GM18526 (cell line): ENCODE measurements around the gene FAM151A.

Experiments used
- POLR2A ChIP-seq: IDR thresholded peaks from 3 replicates; pipeline ENCODE4 v1.6.1; 2011; ENCODE audit not compliant: insufficient read length; ENCODE audit errors: extremely low read depth

Gene FAM151A

DNA sequence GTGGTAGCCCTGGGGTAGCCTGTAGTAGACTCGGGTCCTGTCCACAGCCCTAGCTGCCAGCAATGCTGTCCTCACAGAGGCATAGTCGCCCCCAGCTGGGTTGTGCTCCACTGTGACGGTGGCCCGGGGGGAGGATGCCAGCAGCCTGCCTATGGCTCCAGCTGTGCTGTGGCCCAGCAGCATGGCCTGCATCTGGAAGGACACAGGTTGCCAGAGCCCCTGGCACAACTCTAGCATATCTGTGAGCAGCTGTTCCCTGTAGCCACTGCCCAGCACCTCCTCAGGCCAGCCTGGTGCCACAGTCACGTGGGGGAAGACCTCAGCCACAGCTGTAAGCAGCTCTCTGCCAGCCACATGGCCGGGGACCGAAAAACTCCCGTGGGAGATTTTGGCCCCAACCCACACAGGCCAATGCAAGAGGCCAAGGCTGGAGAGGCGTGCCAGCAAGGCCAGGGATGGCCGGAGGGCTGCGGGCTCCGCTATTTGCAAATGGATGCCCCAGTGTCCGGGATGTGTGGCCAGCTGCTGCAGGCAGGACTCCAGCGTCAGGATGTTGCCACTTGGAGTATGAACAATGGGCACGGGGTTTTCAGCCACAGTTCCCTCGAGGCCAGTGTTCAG is 13.9 kb downstream of the FAM151A start:
- no peak for TF ChIP-seq POLR2A

DNA sequence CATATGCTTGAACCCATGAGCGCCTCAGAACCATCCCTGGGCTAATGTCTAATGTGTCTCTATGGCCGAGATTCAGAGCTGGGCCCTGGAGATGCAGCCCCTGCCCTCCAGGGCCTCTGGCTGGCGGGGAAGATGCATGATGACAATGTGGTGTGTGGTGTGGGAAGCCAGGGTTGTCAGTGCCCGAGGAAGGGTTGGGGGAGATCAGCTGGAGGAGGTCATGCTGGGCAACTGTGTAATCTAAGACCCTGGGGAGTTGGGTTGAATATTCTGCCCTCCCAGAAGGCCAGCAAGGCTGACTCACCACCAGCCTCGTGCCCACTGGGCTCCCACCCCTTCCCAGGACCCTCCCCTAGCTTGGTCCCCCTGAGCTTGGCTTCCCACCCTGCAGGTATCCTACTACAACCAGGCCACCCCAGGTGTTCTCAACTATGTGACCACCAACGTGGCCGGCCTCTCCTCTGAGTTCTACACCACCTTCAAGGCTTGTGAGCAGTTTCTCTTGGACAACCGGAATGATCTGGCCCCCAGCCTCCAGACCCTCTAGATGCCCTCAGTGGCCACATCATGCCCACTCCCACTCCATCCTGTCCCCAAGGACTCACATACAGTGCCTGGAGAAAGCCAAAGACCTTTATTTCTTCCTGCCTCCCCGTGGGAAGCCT is 14.6 kb downstream of the FAM151A start:
- TF ChIP-seq POLR2A = no peak

DNA sequence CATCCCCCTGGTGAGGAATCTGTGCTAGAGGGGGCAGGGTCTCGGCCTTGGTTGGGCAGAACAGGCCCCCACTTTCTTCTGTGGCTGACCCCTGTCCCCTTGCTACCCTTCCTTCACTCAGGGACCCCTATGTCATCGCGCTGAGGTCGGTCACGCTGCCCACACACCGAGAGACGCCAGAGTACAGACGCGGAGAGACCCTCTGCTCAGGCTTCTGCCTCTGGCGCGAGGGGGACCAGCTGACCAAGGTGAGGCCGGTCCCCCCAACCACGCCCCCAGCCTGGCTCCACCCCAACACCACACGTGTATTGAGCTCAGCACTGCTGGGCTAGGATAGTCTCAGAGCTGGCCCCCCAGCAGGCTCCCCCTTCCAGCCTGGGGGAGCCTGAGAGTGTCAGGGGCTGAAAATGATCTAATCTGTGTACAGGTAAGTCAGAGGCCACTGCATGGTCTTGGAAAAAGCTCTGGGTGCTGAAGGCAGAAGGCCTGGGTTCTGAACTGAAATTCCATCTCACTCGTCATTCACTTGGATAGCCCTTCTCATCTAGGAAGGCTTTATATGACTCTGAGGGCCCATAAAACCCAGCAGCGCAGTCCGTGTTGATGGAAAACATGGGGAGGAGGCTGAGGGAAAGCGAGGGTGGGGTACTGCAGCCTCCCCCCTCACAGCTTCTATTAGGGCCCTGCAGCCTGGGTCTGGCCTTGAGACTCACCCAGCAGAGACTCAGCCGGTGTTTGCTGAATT is 15.3 kb downstream of the FAM151A start:
- TF ChIP-seq POLR2A = no peak

DNA sequence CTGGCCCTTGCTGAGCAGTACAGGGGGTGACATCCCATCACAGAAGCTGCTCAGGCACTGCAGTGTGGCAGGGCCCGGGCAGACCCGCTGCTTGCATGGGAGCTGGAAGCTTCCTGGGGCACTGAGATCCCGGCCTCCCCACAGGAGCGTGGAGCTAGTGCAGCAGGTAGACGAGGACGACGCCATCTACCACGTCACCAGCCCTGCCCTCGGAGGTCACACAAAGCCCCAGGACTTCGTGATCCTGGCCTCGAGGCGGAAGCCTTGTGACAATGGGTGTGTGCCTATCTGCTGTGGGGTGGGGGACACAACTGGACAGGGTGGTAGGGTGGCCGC is 16.4 kb downstream of the FAM151A start:
- TF ChIP-seq POLR2A = no peak

DNA sequence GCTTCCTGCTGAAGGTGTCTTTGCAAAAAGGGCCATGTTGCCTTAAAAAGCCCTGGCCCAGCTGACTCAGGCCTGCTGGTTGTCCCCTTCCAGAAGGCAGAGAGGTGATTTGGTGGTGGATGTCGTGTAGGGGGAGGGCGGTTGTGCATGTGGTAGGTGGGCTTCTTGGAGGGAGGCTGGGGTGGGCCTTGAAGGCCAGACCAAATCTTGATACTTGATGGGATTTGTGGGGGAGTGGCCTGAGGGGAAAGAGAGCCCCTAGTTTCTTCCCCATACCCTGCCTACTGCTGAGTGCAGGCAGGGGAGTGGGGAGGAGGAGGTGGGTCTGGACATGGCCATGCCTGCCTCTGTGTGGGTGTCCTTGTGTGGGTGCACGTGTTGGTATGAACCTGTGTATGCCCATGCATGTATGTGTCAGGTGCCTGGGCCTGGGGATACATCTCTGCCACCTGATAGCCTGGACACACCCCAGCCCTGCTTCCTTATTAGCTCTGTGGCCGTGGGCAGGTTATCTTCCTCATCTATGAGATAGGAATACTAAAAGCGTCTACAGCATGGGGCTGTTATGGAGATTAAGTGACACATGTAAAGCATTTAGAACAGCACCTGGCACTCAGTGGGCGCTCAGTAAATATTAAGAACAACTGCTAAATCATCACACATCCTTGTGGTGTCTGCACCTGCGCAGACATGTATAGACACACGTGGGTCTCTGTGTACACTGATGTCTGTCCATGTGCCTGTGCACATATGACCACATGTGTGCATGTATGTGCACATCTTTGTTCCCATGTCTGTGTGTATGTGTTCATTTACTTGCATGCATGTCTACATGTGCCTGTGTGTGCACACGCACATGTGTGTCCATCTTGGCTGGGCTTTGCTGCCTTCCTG is 17.0 kb downstream of the FAM151A start:
- TF ChIP-seq POLR2A = no peak

DNA sequence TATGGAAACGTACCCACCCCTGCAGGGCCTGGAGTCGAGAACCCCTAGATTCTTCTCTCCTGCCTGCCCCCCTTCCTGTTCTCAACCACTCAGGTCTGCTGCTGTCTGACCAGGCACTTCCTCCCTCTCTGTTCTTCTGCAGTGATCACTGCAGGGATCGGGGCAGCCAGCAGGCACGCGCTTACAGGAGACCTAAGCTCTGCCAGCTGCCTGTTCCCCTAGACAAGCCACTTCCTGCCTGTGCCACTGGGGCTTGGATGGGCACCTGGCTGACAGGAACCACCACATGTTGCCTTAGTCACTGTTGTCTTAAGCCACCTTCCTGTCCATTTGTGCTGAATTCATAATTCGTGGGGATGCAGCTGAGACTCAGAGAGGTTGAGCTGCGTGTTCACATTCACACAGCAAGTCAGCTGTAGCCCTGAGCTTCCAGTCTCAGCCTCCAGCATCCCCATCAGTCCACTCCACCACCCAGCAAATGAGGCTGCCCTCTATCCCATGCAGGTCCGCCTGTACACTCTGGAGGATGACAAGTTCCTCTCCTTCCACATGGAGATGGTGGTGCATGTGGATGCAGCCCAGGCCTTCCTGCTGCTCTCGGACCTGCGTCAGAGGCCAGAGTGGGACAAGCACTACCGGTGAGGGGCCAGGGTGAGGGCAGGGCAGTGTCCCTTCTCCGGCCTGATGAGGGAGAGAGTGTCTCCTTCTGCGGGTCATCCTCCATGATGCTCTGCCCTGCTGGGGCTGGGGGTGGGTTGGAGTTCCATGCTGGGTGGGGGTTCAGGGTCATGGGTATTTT is 18.6 kb downstream of the FAM151A start:
- no peak for TF ChIP-seq POLR2A

DNA sequence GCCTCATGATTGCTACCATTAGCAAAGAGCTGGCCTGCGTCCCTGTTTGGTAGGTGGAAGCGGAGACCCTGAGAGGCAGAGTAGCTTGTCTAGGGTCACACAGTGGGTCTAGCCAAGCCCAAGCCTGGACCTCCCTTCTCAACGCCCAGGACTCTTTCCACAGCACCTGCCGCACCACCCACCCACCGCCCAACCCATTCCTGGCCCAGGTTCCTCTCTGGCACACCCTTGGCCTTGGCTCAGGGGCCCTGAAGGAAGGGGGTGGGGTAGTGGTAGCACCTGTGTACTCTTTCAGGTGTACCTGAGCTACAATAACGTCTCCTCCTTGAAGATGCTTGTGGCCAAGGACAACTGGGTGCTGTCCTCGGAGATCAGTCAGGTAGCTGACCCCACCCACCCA is 19.3 kb downstream of the FAM151A start:
- no peak for TF ChIP-seq POLR2A

DNA sequence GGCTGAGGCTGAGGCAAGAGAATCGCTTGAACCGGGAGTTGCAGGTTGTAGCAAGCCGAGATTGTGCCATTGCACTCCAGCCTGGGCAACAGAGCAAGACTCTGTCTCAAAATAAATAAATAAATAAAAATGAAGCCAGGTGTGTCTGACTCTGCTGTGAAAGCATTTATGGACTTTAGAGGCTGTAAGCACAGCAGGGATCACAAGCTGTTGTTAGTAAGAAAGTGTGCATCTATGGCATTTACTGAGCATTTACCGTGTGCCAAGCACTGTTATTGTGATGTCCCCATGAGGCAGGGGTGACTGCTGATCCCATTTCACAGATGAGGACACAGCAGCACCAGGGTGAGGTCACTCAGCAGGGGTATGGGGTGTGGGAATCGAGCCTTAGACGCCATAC is 20.1 kb downstream of the FAM151A start:
- TF ChIP-seq POLR2A = no peak

DNA sequence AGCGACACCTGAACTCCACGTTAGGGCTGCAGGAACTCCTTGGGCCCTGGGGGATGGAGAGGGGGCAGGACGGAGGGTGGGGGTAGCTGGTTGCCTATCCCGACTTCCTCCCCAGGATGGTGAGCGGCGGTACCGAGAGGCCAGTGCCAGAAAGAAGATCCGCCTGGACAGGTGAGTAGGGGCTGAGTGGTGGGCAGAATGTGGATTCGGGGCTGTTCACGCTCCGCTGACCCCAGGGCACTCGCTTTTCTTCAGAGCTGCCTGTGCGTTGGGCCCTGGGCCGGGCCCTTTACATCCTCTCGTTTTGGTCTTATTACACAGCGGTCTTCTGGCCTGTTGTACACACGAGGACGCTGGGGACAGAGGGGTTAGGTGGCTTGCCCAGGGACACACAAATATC is 20.8 kb downstream of the FAM151A start:
- no peak for TF ChIP-seq POLR2A

DNA sequence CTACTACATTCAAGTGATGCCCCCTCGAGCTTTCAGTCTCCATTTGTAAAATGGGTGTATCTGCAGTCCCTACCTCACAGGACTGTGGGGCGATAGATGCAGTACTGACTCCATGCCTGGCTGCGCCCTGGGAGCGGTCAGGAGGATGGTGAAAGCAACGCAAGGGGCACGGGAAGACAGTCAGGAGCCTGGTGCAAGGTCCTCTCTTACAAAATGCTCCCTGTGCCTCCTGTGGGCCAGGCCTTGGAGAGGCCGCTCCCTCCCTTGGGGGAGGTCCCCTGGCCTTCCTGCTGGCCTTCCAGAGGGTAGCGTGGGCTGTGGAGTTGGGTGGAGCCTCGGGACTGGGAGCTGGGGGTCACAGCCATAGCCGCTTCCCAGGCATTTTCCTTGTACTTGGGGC is 21.6 kb downstream of the FAM151A start:
- no peak for TF ChIP-seq POLR2A

DNA sequence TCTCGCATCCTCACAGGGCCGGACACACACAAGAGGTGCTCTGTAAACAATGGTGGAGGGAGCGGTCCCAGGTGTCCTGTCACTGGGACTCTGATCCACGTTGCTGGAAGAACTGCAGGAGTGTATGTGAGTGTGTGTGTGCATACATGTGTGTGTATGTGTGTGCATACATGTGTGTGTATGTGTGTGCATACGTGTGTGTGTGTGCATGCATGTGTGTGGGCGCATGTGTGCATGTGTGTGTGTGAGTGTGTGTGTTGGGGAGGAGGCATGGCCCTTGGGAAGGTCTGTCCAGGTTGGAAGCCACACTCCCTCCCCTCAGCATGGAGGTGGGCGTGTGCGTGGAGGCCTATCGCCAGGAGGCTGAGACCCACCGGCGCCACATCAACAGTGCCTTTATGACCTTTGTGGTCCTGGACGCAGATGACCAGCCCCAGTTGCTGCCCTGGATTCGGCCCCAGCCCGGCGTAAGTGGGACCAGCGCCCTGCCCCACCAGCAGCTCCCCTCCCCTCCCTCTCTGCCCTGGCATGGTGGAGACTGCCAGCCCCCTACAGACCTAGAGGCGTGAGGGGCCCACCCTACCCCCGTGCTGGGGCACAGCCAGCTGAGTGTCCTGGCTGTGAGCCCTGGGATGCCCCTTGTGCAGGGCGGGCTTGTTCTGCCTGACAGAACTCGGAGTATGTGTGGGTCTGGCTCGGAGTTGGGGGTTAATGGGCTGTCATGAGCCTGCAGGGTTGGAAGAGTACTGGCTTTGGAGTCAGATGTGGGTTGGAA is 22.2 kb downstream of the FAM151A start:
- no peak for TF ChIP-seq POLR2A

DNA sequence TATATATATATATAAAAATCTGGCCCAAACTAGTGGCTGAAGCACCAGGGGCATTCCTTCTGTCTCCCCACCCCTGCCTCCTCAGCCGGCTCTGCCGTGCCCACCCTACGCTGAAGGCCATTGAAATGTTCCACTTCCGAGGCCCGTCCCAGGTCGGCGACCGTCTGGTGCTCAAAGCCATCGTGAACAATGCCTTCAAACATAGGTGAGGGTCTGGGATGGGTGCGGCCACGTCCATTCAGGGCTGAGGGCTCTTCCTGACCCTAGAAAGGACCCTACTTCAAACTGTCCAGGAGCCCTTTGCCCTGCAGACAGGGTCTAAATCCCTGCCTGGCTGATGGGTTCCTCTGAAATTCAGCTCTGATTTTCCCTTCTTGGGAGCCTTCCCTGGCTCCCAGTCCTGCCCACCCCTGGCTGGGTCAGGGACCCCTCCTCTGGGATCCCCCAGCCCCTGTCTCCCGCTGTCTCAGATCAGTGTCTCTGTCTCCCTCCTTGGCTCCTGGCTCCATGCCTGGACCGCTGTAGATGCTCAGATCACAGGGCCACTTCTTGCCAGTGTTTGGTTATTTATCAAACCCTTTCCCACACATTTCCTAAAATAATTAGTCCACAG is 24.0 kb downstream of the FAM151A start:
- no peak for TF ChIP-seq POLR2A

DNA sequence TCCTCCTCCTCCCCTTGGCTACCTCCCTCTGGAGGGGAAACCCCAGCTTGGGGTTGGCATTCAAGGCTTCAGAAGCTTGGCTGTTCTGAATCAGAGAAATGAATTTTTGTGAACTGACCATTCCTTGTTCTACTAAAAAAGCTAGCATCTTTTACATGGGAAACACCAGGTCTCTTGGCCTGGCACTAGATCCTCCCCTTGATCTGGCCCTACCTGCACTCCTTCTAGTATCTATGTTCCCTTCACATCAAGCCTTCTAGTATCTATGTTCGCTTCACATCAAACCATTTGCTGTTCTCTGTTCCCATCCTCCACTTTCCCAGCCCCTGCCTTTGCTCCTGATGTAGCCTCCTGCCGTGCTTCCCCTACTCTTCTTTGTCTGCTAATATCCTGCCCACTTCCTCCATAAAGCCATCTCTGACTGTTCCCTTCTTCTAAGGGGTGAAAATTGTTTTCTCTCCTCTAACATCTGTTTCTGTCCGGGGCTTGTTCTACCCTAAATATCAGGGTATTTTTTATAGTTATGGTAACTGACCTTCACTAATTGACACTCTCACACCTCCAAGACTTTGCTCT is 25.8 kb downstream of the FAM151A start:
- TF ChIP-seq POLR2A = no peak
